ENCODE results near the gene FAM184B. TPM values are rescaled to one million over a fixed set of nuclear protein-coding genes. Genes with fewer than 3 reads are reported as not detected.
"Not testable (repeated sequence)": the region's sequence is repeated elsewhere in the genome, so short reads cannot be mapped to it uniquely, and the experiment has no call there.

Gene FAM184B
- total RNA-seq, 1 donor from 2014 or later, result under 0.01 TPM

DNA sequence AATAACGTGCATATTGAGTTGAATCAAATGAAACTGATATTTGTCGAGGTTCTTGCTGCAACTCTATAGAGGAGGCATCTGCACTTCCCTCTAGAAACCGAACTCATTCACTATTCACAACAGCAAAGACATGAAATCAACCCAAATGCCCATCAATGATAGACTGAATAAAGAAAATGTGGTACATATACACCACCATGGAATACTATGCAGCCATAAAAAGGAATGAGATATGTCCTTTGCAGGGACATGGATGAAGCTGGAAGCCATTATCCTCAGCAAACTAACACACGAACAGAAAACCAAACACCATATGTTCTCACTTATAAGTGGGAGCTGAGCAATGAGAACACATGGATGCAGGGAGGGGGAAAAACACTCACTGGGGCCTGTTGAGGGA is 96.8 kb downstream of the FAM184B start:
- DNase-seq (ENCODE audit: low read depth in 2 of 2), result not testable (repeated sequence)

DNA sequence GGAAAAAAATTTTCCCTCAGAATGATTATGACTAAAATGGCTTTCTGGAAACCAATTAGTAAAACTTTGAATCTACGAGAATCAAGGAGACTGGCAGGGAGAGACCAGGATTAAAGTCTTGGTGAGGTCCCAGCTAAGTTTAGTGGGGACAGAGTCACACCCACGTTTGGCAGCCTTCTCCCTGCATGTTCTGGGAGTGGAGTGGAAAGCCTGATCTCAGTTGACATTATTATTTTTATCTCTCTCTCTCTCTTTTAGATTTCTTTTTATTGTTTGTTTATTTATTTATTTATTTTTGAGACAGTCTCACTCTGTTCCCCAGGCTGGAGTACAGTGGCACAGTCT is 99.2 kb downstream of the FAM184B start:
- DNase-seq (ENCODE audit: low read depth in 2 of 2), result no peak

DNA sequence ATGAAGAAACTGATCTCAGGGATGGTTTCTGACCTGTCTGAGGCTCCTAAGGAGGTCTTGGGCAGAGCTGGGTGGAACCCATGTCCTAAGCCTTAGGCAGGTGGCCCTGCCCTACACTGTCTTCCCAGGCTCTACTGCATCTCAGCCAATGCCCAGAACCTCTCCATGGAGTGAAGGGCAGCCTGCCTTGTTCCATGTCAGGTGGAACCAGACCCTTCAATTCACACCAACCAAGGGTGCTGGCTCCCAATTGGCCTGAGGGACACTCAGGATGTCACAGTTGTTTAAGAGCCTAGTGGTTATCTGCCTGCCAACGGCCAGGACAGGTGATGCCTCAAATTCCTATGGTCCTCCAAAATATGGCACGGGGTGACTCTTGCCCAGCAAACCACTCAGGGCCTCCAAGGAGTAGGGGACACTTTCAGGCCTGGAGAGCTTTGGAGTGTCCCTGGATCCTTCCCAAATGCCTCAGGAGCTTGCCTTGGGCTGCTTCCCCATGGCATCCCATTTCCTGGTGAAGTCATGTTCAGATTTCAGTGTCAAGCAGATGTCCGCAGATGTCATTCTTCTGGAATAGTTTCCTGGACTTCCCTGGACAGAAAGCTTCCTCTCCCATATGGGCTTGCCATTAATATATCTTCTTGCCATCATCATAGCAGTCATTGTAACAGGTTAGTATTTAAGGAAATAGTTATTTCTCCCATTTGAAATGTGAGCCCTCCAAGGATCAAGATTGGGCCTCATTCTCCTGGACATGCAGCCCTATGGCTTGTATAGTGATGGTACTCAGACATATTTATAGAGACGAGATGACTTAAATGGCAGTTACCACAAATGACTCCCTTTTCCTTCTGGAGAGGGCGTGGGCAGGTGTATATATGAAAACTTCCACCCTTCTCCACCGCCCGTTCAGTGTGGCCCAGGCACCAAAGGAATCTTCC is 99.9 kb downstream of the FAM184B start:
- DNase-seq (ENCODE audit: low read depth in 2 of 2), result no peak

DNA sequence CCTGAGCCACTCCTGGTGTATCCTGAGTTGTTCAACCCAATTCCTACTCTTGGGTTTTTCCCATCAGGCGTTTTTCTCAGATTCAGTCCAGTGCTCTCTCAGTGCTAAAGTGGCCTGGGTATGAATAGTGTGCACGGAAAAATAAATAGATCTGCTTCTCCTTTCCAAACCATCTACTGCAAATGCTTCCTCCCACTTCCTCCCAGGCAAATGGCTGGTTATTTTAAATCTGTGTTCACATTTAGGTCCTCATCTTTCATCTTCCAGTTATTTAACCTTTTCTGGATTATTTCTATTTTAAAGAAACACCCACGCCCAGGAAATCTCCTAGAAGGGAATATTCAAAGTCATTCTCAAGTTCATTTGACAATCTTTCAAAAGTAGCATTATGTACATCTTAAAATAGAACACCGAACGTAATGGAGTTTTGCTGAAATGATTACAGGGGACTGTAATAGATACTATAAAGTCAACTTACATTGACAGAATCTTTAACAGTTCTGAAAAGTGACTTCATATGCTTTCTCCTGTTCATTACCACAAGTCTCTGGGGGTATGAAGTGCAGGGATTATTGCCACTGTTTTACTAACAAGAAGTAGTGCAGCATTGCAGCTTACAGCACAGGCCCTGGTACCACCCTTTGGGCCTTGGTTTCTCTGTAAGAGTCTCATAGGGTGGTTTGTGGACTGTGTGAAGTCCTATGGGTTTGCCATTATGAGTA is 100.7 kb downstream of the FAM184B start:
- DNase-seq (ENCODE audit: low read depth in 2 of 2), result no peak

DNA sequence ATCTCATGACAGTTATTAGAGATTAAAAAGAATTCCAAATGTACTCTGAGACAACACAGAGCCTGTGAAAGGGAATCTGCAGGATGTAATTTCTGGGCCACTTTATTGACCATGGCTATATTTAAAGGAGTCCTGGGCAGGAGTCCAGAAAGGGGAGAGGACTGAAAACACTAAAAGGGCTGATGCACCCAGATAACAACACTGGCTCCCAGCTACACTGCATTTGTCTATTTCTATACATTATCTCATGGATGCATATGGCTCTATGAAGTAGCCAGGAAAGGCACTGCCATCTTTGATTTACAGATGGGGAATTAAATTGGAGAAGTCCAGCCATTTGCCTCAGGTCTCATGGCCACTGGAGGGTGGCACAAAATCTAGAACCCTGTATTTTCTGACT is 111.0 kb downstream of the FAM184B start:
- DNase-seq (ENCODE audit: low read depth in 2 of 2), result no peak

DNA sequence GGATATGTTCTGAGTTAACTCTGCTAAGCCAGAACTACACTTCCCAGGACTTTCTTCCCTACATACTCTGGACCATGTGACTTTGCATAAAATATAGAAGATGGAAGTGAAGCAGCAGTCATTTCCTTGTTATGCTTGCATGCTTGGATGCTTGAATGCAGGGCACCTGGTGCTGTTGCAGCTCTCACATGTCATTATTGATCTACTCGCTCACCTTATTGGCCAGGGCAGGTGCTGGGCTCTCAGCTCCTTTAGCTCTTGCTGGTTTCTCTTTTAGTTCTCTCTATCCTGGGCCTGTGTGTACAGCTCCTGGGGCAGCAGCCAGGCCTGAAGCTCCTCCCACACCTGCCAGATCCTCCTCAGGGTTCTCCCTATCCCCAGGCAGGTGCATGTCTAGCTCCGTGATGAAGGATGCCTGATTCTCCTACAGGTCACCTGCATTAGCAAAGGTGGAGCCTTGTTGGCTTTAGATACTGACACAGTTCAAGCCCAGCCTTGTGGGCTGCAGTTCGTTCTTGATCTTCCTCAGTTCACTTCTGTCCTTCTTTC is 113.7 kb downstream of the FAM184B start:
- DNase-seq (ENCODE audit: low read depth in 2 of 2), result no peak

DNA sequence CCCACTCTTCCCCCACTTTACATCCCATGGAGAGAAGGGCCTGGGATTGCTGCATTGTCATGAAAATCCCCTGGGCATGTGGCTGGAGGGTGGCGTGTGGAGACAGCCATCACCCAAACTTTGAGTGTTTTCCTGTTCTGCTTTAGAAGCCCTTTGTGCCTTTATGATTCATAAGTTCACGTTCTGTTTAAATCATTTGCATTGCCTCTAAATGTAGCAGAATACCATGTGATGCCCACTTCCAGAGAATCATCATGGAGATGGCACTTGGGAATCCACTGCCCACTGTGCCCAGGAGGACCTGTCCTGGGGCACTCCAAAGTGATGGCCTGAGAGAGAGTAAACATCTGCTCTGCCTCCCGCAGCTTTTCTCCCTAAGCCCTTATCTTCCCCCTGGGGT is 114.2 kb downstream of the FAM184B start:
- DNase-seq (ENCODE audit: low read depth in 2 of 2), result no peak

DNA sequence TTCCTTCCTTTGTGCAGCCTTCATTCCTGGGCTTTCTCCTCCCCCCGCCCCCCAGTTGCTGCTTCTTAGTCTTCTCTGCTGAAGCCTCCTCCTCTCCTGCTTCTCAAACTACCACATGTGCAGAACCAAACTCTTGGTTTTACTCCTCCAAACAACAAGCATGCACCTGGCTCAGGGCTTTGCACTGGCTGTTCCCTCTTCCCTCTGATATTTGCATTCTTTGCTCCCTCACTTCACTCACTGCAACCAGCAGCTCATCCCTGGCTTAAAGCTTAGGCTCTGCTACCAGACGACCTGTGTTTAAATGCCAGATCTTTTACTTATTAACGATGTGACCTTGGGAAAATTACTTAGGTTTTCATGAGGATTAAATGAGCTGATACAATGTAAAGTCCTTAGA is 115.6 kb downstream of the FAM184B start:
- no peak for DNase-seq (ENCODE audit: low read depth in 2 of 2)

DNA sequence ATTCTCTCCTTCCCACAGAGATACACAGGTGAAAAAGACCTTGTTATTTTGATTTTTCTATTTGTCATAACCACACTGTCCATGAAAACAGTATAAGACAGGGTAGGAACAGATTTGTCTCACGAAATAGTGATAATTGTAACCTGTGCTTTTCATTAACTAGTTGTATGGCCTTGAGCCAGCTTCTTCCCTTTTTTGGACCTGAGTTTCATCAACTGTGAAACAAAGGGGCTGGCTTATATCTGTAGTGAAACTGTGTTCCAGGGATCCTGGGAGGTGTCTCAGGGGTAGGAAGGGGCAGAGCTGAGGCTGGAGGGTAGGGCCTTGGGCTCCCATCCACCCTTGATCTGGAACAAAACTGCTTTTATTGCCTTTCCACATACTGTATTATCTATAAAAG is 116.1 kb downstream of the FAM184B start:
- DNase-seq (ENCODE audit: low read depth in 2 of 2), result no peak

DNA sequence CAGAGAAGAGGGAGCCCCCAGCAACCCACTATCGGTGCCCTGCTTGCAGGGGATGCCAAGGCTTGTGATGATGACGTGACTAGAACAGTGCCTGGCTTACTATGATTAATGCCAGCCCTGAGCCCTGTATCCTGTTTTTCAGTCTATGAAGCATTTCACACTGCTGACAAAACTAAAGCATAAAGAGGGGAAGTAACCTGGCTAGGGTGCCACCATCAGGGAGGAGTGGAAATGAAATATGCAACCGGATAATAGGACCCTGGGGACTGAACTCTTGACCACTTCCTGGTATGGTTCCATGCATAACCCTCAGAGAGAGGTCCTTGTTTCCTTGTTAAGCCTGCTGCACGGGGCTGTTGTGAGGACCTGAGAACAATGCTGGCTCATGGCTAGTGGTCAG is 116.7 kb downstream of the FAM184B start:
- peak; percentile 44 to 51 for DNase-seq (ENCODE audit: low read depth in 2 of 2)

DNA sequence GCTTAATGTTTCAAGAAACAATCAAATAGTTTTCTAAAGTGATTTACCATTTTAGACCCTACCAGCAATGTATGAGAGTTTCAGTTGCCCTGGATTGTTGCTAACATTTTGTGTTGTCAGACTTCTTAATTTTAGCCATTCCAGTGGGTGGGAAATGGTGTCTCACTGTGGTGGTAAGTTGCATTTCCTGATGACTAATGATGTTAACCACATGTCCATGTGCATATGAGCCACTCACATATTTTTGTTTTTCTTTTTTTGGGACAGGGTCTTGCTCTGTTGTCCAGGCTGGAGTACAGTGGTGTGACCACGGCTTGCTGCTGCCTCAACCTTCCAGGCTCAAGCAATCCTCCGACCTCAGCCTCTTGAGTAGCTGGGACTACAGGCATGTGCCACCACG is 118.7 kb downstream of the FAM184B start:
- DNase-seq (ENCODE audit: low read depth in 2 of 2), result peak in 1 of 2 donors; percentile 10

DNA sequence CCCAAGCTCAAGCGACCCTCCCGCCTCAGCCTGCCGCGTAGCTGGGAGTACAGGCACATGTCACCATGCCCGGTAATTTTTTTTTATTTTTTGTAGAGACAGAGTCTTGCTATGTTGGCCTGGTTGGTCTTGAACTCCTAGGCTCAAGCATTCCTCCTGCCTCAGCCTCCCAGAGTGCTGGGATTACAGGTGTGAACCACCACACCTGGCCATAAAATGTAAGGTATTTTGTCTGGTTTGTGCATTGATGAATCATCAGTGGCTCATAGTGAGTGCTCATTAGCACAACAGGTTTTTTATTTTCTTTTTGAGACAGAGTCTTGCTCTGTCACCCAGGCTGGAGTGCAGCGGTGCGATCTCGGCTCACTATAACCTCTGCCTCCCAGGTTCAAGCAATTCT is 122.2 kb downstream of the FAM184B start:
- not testable (repeated sequence) for DNase-seq (ENCODE audit: low read depth in 2 of 2)

DNA sequence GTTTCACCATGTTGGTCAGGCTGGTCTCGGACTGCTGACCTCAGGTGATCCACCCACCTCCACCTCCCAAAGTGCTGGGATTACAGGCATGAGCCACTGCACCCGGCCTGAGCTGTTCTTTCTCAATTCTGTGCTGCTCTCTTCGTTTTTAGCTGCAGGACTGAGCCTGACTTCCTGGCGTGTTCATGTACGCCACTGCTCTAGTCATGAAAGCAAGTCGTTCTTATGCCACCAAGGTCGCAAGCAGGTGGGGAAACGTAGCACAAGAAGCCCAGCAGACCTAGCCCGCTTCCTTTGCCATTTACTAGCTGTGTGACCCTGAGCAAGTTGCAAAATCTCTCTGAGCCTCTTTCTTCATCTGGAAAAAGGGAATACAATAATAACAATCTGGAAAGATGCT is 123.6 kb downstream of the FAM184B start:
- no peak for DNase-seq (ENCODE audit: low read depth in 2 of 2)

DNA sequence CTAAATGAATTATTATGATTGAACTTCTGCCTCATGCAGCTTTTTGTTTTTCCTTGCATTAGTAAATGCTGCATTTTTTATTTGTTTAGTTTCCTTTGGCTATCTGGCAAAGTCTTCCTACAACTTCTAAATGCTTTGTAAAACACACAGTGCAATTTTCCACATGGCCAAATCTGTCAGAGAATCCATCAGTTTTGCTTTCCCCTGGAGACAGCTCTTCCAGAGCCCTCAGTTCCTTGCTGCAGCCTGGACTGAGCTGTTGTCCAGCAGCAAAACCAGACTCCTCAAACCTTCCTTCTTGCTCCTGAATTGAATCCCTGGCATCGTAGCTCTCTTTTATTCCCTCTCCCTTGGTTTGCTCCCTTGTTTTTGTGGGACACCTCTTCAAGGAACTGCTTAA is 124.3 kb downstream of the FAM184B start:
- DNase-seq (ENCODE audit: low read depth in 2 of 2), result no peak

DNA sequence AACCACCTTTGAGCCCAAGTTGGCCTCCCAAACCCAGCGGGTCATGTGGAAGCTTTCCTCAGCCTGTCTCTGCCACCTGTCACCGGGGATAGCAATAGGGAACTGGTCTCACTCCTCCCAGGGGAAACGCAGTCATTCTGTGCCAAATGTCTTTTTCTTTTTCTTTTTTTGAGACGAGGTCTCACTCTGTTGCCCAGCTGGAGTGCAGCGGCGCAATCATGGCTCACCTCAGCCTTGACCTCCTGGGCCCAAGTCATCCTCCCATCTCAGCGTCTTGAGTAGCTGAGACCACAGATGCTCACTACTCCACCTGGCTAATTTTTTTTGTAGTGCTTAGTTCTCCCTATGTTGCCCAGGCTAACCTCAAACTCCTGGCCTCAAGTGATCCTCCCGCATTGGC is 126.7 kb downstream of the FAM184B start:
- no peak for DNase-seq (ENCODE audit: low read depth in 2 of 2)

DNA sequence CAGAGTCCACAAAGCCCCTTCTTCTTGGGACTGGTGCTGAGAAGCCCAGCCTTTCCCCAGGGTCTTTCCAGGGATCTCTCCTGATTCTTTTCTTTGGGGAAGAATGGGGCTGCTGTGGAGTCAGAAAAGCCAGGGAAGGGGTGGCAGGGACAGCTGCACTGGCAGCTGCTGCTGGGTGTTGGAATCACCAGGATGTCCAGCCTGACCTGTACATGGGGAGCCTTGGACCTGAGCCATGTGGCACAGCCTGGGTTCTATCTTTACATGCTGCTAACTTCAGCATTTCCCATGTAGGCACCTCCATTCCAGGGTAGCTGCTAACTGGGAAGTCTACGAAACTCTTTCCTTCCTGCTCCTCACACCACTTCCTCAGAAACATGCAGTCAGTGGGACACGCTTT is 131.0 kb downstream of the FAM184B start:
- DNase-seq (ENCODE audit: low read depth in 2 of 2), result no peak

DNA sequence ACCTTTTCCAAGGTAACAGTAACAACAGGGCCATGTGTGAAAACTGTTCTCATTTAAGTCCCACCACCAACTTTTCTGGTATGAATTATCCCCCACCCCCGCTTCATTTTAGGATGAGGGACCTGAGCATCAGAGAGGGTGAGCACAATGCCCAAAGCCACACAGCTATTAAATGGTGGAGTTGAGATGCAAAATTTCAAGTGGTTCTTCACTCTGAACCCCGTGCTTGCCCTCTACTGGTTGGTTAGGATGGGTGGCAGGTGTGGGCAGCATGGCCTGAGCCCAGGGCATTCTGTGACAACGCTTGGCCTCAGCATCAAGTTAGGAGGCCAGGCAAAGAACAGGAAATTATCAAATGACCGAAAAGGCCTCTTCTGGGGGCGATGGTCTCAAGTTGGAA is 133.5 kb downstream of the FAM184B start:
- no peak for DNase-seq (ENCODE audit: low read depth in 2 of 2)

DNA sequence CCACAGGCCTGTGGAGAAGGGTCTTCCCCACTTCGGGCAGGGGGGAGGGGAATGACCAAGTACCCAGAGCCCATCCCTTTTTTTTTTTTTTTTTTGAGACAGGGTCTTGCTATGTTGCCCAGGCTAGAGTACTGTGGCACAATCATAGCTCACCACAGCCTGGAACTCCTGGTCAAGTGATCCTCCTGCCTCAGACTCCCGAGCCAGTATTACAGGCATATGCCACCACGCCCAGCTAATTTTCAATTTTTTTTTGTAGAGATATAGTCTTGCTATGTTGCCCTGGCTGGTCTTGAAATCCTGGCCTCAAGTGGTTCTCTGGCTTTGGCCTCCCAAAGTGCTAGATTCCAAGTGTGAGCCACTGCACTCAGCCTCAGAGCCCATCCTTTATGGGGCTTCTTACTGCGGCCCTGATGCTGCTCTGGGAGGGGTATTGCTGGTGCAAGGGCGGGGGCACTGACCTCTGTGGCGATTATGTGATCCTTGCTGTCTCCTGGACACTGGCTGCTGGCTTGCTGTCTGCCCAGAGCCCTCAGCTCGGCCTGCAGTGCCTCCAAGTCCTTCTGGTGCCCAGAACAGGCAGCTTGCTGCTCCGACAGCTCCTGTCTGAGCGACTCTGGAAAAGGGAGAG is 134.1 kb downstream of the FAM184B start:
- DNase-seq (ENCODE audit: low read depth in 2 of 2), result no peak

DNA sequence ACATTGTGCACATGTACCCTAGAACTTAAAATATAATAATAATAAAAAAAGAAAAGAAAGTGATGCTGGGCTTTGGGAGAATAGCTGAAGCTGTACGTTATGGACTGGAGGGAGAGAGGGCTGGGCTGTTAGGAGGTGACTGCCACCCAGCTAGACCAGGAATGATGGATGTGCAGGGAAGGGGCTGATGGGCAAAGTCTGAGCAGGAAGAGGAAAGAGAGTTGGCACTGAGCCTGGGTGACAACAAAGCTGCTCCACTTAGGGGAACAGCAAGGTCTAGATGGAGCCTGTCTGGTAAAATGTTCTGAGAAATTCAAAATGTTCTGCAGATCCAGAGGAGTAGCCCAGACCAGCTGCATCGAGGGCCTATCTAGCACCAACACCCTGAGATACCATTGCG is 134.7 kb downstream of the FAM184B start:
- peak in 1 of 2 donors; percentile 7 for DNase-seq (ENCODE audit: low read depth in 2 of 2)

DNA sequence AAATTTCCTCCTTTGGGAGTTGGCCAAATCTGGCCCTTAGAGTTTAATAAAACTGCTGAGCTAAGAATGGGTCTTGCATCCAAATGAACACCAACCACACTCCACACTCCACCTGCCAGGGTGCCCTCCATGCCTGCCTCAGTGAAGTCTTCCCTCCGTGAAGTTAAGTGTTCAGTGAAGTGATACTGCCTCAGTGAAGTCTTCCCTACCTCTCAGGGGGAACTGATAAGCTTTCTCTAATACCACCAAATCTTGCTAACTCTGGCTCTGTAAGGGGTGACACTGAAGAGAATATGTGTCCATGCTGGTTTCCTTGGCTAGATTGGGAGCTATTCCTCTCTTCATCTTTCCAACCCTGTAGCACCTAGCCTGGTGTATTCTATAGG is 139.0 kb downstream of the FAM184B start:
- no peak for DNase-seq (ENCODE audit: low read depth in 2 of 2)

DNA sequence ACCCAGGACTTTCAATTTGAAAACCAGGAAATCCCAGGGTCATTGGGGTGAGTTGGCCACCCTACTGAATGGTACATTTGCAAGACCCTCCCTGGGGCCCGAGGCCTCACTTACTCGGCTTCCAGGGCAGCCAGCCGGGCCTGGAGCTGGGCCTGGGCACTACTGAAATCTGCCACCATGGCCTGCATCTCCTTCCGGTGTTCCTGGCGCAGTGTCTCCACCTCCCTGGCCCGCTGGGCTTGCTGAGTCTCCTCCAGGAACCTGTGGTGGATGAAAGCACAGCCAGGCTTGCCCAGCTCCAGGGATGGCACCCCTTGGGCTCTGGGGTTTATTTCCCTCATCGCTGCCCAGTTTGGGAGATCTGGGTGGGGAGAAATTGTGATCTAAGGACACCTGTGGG is 142.3 kb downstream of the FAM184B start:
- no peak for DNase-seq (ENCODE audit: low read depth in 2 of 2)
